Measurements from ENCODE around the gene SRSF6.
"Not testable (repeated sequence)": the region's sequence is repeated elsewhere in the genome, so short reads cannot be mapped to it uniquely, and the experiment has no call there.

SRSF6 gene

GRCh38 chr20:43450841-43451799, 6.6 kb upstream of the SRSF6 start:
- peak in 1 of 2 donors; percentile 9 for DNase-seq

DNA sequence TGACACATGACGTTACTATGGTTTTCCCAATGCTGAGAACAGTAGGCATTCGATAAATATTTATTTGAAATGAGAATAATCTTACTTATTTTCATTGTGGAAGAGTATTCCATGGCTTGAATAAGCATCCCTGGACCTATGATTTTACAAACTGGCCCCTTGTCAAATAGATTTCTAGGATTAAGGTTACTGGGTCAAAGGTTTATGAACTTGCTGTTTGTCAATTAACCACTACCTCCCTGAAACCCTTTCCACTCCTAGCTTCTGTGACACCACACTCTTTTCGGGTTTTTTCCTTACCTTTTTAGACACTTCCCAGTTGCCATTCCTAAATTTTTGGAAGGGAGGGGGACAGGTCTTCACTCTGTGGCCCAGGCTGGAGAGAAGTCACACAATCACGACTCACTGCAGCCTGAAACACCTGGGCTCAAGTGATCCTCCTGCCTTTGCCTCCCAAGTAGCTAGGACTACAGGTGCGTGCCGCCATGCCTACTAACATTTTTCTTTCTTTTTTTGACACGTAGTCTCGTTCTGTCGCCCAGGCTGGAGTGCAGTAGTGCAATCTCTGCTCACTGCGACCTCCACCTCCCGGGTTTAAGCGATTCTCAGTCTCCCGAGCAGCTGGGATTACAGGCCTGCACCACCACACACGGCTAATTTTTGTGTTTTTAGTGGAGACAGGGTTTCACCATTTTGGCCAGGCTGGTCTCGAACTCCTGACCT, 5.1 kb upstream of the SRSF6 start:
- DNase-seq: no peak

GRCh38 chr20:43456252-43456651, 1.4 kb upstream of the SRSF6 start:
- not testable (repeated sequence) for DNase-seq

GRCh38 chr20:43456809-43457639, 672 bp upstream of the SRSF6 start:
- DNase-seq: peak in 1 of 2 donors; percentile 92

GRCh38 chr20:43458422-43458924, 777 bp downstream of the SRSF6 start:
- DNase-seq: no peak

GRCh38 chr20:43459022-43459942, 1.6 kb downstream of the SRSF6 start:
- no peak for DNase-seq

DNA sequence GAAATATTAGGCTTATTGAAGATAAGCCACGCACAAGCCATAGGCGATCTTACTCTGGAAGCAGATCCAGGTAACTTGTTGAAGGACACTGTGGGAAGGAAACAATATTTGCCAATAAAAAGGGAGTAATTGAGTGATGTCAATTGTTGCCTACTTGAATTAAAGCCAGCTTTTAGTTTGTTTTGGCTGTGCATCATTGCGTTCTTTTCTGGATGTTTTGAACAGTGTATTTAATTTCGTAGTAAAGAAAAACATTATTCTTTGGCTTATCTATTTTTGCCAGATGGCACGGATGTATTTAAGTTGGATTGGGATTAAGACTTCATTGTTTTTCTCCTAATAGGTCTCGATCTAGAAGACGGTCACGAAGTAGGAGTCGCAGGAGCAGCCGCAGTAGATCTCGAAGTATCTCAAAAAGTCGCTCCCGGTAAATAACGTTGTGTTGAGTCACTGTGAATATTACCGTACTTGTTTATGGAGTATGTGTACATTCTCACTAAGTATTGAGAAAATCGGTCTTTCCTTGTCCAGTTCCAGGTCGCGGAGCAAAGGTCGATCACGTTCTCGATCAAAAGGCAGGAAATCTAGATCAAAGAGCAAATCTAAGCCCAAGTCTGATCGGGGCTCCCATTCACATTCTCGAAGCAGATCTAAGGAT, 2.6 kb downstream of the SRSF6 start:
- DNase-seq: no peak

DNA sequence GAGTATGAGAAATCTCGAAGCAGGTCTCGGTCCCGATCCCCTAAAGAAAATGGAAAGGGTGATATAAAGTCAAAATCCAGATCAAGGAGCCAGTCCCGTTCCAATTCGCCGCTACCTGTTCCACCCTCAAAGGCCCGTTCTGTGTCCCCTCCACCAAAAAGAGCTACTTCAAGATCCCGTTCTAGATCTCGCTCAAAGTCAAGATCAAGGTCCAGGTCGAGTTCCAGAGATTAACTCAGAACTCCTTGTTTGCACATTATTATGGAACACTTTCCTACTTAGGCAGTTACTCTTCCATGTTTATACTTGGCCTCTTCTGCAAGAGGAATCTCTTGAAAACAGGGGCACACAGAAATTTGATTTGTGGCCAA, 3.1 kb downstream of the SRSF6 start:
- no peak for DNase-seq

GRCh38 chr20:43461894-43462659, 4.4 kb downstream of the SRSF6 start:
- DNase-seq: no peak

- DNase-seq: no peak
These were observed 5.2 kb downstream of the SRSF6 start for GRCh38 chr20:43462660-43463526.

GRCh38 chr20:43463527-43464218, 6.0 kb downstream of the SRSF6 start:
- DNase-seq: no peak

- no peak for DNase-seq
These were observed 6.6 kb downstream of the SRSF6 start for GRCh38 chr20:43464219-43464790.

DNA sequence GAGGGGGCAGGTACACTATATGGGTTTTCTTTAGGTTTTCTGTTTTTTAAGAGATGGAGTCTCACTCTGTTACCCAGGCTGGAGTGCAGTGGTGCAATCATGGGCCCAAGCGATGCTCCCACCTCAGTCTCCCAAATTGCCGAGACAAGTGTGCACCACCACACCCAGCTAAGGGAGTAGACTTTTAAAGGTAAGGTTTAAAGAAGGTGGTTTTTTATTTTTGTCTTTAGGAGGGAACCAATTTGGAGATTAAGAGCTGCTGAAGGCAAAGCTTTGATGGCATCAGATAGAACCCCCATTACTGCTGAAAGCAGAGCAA, 7.9 kb downstream of the SRSF6 start:
- DNase-seq: no peak

DNA sequence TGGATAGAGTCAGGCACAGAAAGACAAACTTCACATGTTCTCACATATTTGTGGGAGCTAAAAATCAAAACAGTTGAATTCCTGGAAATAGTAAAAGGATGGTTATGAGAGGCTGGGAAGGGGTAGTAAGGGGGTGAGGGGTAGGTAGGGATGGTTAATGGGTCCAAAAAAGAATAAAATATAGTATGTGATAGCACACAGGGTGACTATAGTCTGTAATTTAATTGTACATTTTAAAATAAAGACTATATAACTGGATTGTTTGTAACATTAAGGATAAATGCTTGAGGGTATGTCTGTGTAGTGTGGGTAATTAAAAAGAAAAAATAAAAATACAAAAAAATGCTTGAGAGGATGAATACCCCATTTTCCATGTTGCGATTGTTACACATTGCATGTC, 9.9 kb downstream of the SRSF6 start:
- DNase-seq: no peak

DNA sequence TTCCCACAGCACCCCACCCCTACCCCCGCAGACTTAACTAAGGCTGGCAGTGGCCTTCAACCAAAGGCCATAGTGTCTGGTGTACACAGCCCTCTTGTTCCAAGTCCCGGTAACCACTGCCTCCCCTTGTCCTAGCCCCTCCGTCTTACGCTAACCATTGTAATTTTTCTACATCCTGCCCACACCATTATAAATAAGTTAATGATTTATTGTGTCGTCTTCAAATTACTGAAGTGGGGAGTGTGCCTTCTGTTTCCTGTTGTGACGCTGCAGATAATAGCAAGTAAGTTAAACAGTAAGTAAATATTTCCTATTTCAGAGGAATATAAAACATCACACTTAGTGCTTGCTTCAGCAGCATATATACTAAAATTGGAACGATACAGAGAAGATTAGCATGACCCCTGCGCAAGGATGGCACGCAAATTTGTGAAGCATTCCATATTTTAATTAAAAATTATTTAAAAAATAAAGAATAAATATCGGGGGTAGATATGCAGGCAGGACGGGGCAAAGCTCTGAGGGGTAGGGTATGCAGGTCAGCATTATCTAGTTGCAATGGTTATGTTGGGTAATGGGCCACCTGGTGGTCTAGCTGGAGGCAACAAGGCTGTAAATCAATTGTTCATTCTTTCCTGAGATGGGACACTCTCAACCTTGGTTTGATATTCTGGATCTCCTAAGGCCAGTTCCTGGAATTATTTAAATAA, 15.1 kb downstream of the SRSF6 start:
- DNase-seq: peak in 1 of 2 donors; percentile 82

DNA sequence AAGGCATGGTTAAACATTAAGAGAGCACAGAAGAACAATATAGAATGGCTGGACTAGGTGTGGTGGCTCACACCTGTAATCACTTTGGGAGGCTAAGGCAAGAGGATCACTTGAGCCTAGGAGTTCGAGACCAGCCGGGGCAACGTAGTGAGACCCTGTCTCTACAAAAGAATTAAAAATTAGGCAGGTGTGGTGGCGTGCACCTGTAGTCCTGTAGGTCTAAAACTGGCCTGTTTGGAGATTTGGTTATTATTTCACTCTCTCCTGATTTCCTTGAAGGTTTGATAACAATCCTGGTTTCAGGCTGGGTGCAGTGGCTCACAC, 15.6 kb downstream of the SRSF6 start:
- DNase-seq: no peak

GRCh38 chr20:43477193-43477592, 19.5 kb downstream of the SRSF6 start:
- DNase-seq: no peak

DNA sequence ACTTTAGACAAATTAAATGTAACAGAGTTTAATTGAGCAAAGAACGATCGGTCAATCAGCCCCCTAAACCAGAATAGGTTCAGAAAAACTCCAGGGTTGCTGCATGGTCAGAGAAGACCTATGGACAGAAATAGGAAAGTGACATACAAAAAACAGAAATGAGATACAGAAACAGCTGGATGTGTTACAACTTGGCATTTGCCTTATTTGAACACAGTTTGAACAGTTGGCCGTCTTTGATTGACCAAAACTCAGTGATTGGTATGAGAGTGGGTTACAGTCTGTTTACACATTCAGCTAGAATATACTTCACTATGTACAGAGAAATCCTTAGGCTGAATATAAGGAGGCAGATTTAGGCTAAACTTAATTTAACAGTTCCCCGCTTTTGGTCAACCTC, 19.9 kb downstream of the SRSF6 start:
- DNase-seq: no peak

All from bone marrow (tissue), 2 donors.